DOHH2 (cell line): Measurements from ENCODE around the gene FTSJ1.

Source experiments
- H3F3A ChIP-seq: fragments of 200-600 bp; sonication (generic), shearing (Covaris generic); 2 replicates; pipeline ENCODE4 v1.6.0; 2016; ENCODE audit warnings: antibody characterized with exemption, mild to moderate bottlenecking; ENCODE audit not compliant: control insufficient read depth, insufficient read depth
- H3K27ac ChIP-seq: fragments of 200-600 bp; sonication (generic); 2 replicates; pipeline ENCODE4 v1.5.1; 2014; ENCODE audit warnings: low read depth, mild to moderate bottlenecking, low read length, moderate library complexity
- H3K27me3 ChIP-seq: fragments of 200-600 bp; sonication (generic); 2 replicates; pipeline ENCODE4 v1.6.1; 2014; ENCODE audit warnings: mild to moderate bottlenecking, low read length, mixed read lengths; ENCODE audit not compliant: control insufficient read depth
- H3K36me3 ChIP-seq: fragments of 200-600 bp; sonication (generic); 2 replicates; pipeline ENCODE4 v1.6.1; 2014; ENCODE audit warnings: mild to moderate bottlenecking, low read length, moderate library complexity, mixed read lengths; ENCODE audit not compliant: control insufficient read depth
- H3K4me1 ChIP-seq: fragments of 200-600 bp; sonication (generic); 2 replicates; pipeline ENCODE4 v1.6.1; 2014; ENCODE audit warnings: mild to moderate bottlenecking, low read length, mixed read lengths; ENCODE audit not compliant: control insufficient read depth
- H3K4me2 ChIP-seq: fragments of 200-600 bp; sonication (generic); 2 replicates; pipeline ENCODE4 v1.6.0; 2014; ENCODE audit warnings: mild to moderate bottlenecking, low read length, moderate library complexity
- H3K4me3 ChIP-seq: fragments of 200-600 bp; sonication (generic); 2 replicates; pipeline ENCODE4 v1.5.1; 2014; ENCODE audit warnings: mild to moderate bottlenecking, low read length, mixed read lengths
- H3K79me2 ChIP-seq: fragments of 200-600 bp; sonication (generic); 2 replicates; pipeline ENCODE4 v1.6.1; 2014; ENCODE audit warnings: mild to moderate bottlenecking, low read length, mixed read lengths; ENCODE audit not compliant: control insufficient read depth
- H3K9me2 ChIP-seq: fragments of 200-600 bp; sonication (generic); replicated peaks from 2 replicates; pipeline ENCODE4 v1.6.1; 2014; ENCODE audit warnings: mild to moderate bottlenecking, low read length, mixed read lengths; ENCODE audit not compliant: control insufficient read depth
- H3K9me3 ChIP-seq: fragments of 200-600 bp; sonication (generic); 2 replicates; pipeline ENCODE4 v1.6.1; 2014; ENCODE audit warnings: antibody characterized with exemption, low read length, mixed read lengths; ENCODE audit not compliant: control insufficient read depth, insufficient read depth
- H4K20me1 ChIP-seq: fragments of 200-600 bp; sonication (generic); 2 replicates; pipeline ENCODE4 v1.6.0; 2014; ENCODE audit warnings: low read depth, mild to moderate bottlenecking, antibody characterized with exemption, low read length, moderate library complexity; ENCODE audit not compliant: control insufficient read depth, insufficient read depth
- EZH2phosphoT487 ChIP-seq: fragments of 200-600 bp; sonication (generic); IDR thresholded peaks from 2 replicates; pipeline ENCODE4 v1.6.1; 2017; ENCODE audit warnings: borderline replicate concordance, mild to moderate bottlenecking, antibody characterized with exemption, low read length, moderate library complexity, mixed read lengths
- TF ChIP-seq, protein P1 (sequence below): fragments of 200-600 bp; sonication (generic); IDR thresholded peaks from one replicate; pipeline ENCODE4 v1.5.1; 2014; ENCODE audit warnings: antibody characterized with exemption, mild to moderate bottlenecking, low read depth, low read length; ENCODE audit not compliant: poor library complexity, severe bottlenecking

The FTSJ1 gene

DNA sequence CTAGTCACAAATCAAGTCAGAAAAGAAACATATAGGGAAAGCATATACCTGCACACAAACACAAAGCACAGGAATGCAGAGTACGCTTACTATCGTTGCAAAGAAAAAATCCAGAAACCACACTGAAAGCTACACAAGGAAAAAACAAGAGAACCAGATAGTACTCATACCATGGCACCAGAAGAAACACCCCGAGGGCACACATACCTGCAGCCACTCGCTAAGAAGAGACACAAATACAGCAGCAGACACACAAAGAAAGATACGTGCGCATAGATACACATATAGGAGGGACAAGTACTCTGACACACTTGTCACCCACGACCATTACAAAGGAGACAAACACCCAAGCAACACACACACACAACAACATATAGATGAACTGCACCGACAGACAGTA lies 4.5 kb upstream of the FTSJ1 start:
- Histone ChIP-seq H3K36me3 (peaks cover 16% of the 10 kb centered on the region), H3K27me3 (no peaks in the 10 kb centered on the region), H3K79me2 (peaks cover 48% of the 10 kb centered on the region), H3K4me1 (peaks cover 27% of the 10 kb centered on the region), H3F3A (no peaks in the 10 kb centered on the region), H3K9me3 (no peaks in the 10 kb centered on the region), H3K27ac (no peak overlapping the region), H3K9me2 (no peaks in the 10 kb centered on the region), H3K4me3 (no peak overlapping the region), H4K20me1 (no peaks in the 10 kb centered on the region), H3K4me2 (no peak overlapping the region)
- TF ChIP-seq EZH2phosphoT487 = no peak
- TF ChIP-seq, protein P1, sequence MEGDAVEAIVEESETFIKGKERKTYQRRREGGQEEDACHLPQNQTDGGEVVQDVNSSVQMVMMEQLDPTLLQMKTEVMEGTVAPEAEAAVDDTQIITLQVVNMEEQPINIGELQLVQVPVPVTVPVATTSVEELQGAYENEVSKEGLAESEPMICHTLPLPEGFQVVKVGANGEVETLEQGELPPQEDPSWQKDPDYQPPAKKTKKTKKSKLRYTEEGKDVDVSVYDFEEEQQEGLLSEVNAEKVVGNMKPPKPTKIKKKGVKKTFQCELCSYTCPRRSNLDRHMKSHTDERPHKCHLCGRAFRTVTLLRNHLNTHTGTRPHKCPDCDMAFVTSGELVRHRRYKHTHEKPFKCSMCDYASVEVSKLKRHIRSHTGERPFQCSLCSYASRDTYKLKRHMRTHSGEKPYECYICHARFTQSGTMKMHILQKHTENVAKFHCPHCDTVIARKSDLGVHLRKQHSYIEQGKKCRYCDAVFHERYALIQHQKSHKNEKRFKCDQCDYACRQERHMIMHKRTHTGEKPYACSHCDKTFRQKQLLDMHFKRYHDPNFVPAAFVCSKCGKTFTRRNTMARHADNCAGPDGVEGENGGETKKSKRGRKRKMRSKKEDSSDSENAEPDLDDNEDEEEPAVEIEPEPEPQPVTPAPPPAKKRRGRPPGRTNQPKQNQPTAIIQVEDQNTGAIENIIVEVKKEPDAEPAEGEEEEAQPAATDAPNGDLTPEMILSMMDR = no peak

GRCh38 chrX:48472225-48472624 lies 3.8 kb upstream of the FTSJ1 start:
- H3K27me3 ChIP-seq = no peaks in the 10 kb centered on the region
- no peak overlapping the region for H3K27ac ChIP-seq
- peaks cover 48% of the 10 kb centered on the region for H3K79me2 ChIP-seq
- H3K4me3 ChIP-seq = no peak overlapping the region
- no peak overlapping the region for H3K4me2 ChIP-seq
- no peak for TF ChIP-seq EZH2phosphoT487
- TF ChIP-seq, protein P1 = no peak
- no peaks in the 10 kb centered on the region for H3F3A ChIP-seq
- no peaks in the 10 kb centered on the region for H3K9me2 ChIP-seq
- 0 out of 2 replicates have a peak, but pooled peaks cover 4% of the 10 kb centered on the region for H4K20me1 ChIP-seq
- no peaks in the 10 kb centered on the region for H3K9me3 ChIP-seq
- H3K4me1 ChIP-seq = peaks cover 24% of the 10 kb centered on the region
- H3K36me3 ChIP-seq = peaks cover 10% of the 10 kb centered on the region; the same call in 1 of the 2 replicates

- Histone ChIP-seq H3K27ac (no peak overlapping the region), H4K20me1 (0 out of 2 replicates have a peak, but pooled peaks cover 4% of the 10 kb centered on the region)
Measured at GRCh38 chrX:48472851-48473703, 2.9 kb upstream of the FTSJ1 start.

More at GRCh38 chrX:48472851-48473703, 2.9 kb upstream of the FTSJ1 start:
- TF ChIP-seq, protein P1 = no peak
- TF ChIP-seq EZH2phosphoT487 = no peak
- H3K4me2 ChIP-seq = no peak overlapping the region
- peaks cover 10% of the 10 kb centered on the region for H3K36me3 ChIP-seq
- H3F3A ChIP-seq = no peaks in the 10 kb centered on the region
- H3K79me2 ChIP-seq = peaks cover 48% of the 10 kb centered on the region
- no peaks in the 10 kb centered on the region for H3K9me3 ChIP-seq
- peaks cover 22% of the 10 kb centered on the region for H3K4me1 ChIP-seq
- no peaks in the 10 kb centered on the region for H3K27me3 ChIP-seq
- no peaks in the 10 kb centered on the region for H3K9me2 ChIP-seq
- no peak overlapping the region for H3K4me3 ChIP-seq
